ENCODE results near the gene ADGRD1.
"Not testable (repeated sequence)": the region's sequence is repeated elsewhere in the genome, so short reads cannot be mapped to it uniquely, and the experiment has no call there.

ADGRD1 gene

GRCh38 chr12:131060011-131060703 is 106.5 kb downstream of the ADGRD1 start:
- no peak for DNase-seq

GRCh38 chr12:131061041-131061806 is 107.5 kb downstream of the ADGRD1 start:
- no peak for DNase-seq

GRCh38 chr12:131063413-131063812 is 109.7 kb downstream of the ADGRD1 start:
- DNase-seq = no peak

- DNase-seq = no peak
These were observed 110.3 kb downstream of the ADGRD1 start for GRCh38 chr12:131063960-131064359.

GRCh38 chr12:131065279-131065678 is 111.6 kb downstream of the ADGRD1 start:
- DNase-seq = no peak

GRCh38 chr12:131065801-131066200 is 112.1 kb downstream of the ADGRD1 start:
- DNase-seq = no peak

- DNase-seq = no peak
These were observed 112.6 kb downstream of the ADGRD1 start for GRCh38 chr12:131066207-131066885.

GRCh38 chr12:131066886-131067490 is 113.3 kb downstream of the ADGRD1 start:
- DNase-seq = no peak

- DNase-seq = no peak
These were observed 114.5 kb downstream of the ADGRD1 start for GRCh38 chr12:131067981-131068851.

GRCh38 chr12:131068926-131069720 is 115.4 kb downstream of the ADGRD1 start:
- not testable (repeated sequence) for DNase-seq

GRCh38 chr12:131070136-131070535 is 116.4 kb downstream of the ADGRD1 start:
- not testable (repeated sequence) for DNase-seq

GRCh38 chr12:131070668-131071067 is 117.0 kb downstream of the ADGRD1 start:
- DNase-seq = not testable (repeated sequence)

GRCh38 chr12:131071234-131071820 is 117.6 kb downstream of the ADGRD1 start:
- DNase-seq = not testable (repeated sequence)

GRCh38 chr12:131071950-131072349 is 118.2 kb downstream of the ADGRD1 start:
- not testable (repeated sequence) for DNase-seq

- DNase-seq = no peak
These were observed 118.9 kb downstream of the ADGRD1 start for GRCh38 chr12:131072451-131073230.

- no peak for DNase-seq
These were observed 120.7 kb downstream of the ADGRD1 start for GRCh38 chr12:131074221-131075083.

- DNase-seq = no peak
These were observed 121.5 kb downstream of the ADGRD1 start for GRCh38 chr12:131075194-131075593.

GRCh38 chr12:131075611-131076010 is 121.9 kb downstream of the ADGRD1 start:
- no peak for DNase-seq

- DNase-seq = no peak
These were observed 122.6 kb downstream of the ADGRD1 start for GRCh38 chr12:131076296-131076695.
